ENCODE data around the gene LDAH.

Gene LDAH

GRCh38 chr2:20762945-20763683 lies 59.8 kb downstream of the LDAH start:
- no peak for TF ChIP-seq CTCF (IDR thresholded peaks at IDR 0.05; ENCODE audit: insufficient read depth, low read depth, low read length, missing control alignments)
- DNase-seq (ENCODE audit: low read depth), result no peak
- no peak overlapping the region for H3K4me3 ChIP-seq (ENCODE audit: low read length)

DNA sequence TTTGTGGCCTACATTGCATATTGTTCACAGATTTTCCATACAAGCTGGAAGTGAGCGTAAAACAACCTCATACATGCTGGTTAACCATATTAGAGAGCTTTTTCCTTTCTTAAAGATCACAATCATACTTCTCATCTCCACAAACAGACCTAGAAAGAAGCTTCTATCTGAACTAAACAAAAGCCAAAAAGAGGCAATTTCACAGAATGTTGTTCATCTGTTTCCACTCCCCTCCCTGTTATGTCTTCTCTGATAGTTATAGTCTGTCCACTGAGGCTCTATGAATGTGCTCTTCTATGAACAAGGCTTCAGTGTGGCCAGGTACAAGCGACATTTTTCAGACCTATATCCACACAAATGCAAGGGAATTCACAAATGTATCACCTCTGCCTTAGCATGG lies 63.4 kb downstream of the LDAH start:
- TF ChIP-seq CTCF (IDR thresholded peaks at IDR 0.05; ENCODE audit: insufficient read depth, low read depth, low read length, missing control alignments), result no peak
- DNase-seq (ENCODE audit: low read depth), result no peak
- H3K4me3 ChIP-seq (ENCODE audit: low read length), result no peak overlapping the region

- H3K4me3 ChIP-seq (ENCODE audit: low read length), result no peak overlapping the region
These were observed 63.9 kb downstream of the LDAH start for GRCh38 chr2:20758997-20759396.

GRCh38 chr2:20757405-20758090 lies 65.4 kb downstream of the LDAH start:
- no peak overlapping the region for H3K4me3 ChIP-seq (ENCODE audit: low read length)
- no peak for DNase-seq (ENCODE audit: low read depth)
- no peak for TF ChIP-seq CTCF (IDR thresholded peaks at IDR 0.05; ENCODE audit: insufficient read depth, low read depth, low read length, missing control alignments)

More at GRCh38 chr2:20758997-20759396, 63.9 kb downstream of the LDAH start:
- no peak for TF ChIP-seq CTCF (IDR thresholded peaks at IDR 0.05; ENCODE audit: insufficient read depth, low read depth, low read length, missing control alignments)
- DNase-seq (ENCODE audit: low read depth), result no peak

GRCh38 chr2:20755132-20755800 lies 67.6 kb downstream of the LDAH start:
- DNase-seq (ENCODE audit: low read depth), result no peak

GRCh38 chr2:20752293-20752692 lies 70.6 kb downstream of the LDAH start:
- no peak for TF ChIP-seq CTCF (IDR thresholded peaks at IDR 0.05; ENCODE audit: insufficient read depth, low read depth, low read length, missing control alignments)
- DNase-seq (ENCODE audit: low read depth), result no peak
- no peak overlapping the region for H3K4me3 ChIP-seq (ENCODE audit: low read length)

More at GRCh38 chr2:20755132-20755800, 67.6 kb downstream of the LDAH start:
- no peak overlapping the region for H3K4me3 ChIP-seq (ENCODE audit: low read length)
- no peak for TF ChIP-seq CTCF (IDR thresholded peaks at IDR 0.05; ENCODE audit: insufficient read depth, low read depth, low read length, missing control alignments)

All from epithelial cell of esophagus (primary cell).